Thymus (tissue), 11 donors: Measurements from ENCODE around the gene TLE4. TPM values are rescaled to one million over a fixed set of nuclear protein-coding genes. Genes with fewer than 3 reads are reported as not detected.
"Not testable (repeated sequence)": the region's sequence is repeated elsewhere in the genome, so short reads cannot be mapped to it uniquely, and the experiment has no call there.

Experiments used
- DNase-seq, 9 donors: peaks; one replicate each; pipeline ENCODE4 v3.0.0-alpha.2; 2013; ENCODE audit warnings: low spot score in 9 of 9, low read depth in 6 of 9, missing footprints in 1 of 9
- H3K27ac ChIP-seq, 2 donors: one replicate each; pipeline ENCODE4 v1.5.1; 2013; ENCODE audit warnings: control low read depth in 1 of 2, low read depth in 1 of 2, low read length in 1 of 2, mild to moderate bottlenecking in 1 of 2, moderate library complexity in 1 of 2
- H3K27me3 ChIP-seq, 2 donors: one replicate each; pipeline ENCODE4 v1.5.1; 2013; ENCODE audit warnings: low read length in 1 of 2; ENCODE audit not compliant: control insufficient read depth in 2 of 2, insufficient read depth in 1 of 2
- H3K36me3 ChIP-seq, 2 donors: one replicate each; pipeline ENCODE4 v1.5.1; 2013; ENCODE audit warnings: low read length in 1 of 2, mild to moderate bottlenecking in 1 of 2, moderate library complexity in 1 of 2; ENCODE audit not compliant: control insufficient read depth in 2 of 2, insufficient read depth in 2 of 2
- H3K4me1 ChIP-seq, 2 donors: one replicate each; pipeline ENCODE4 v1.5.1; 2013; ENCODE audit warnings: low read length in 2 of 2; ENCODE audit not compliant: control insufficient read depth in 2 of 2, insufficient read depth in 2 of 2
- H3K4me3 ChIP-seq, 2 donors: one replicate each; pipeline ENCODE4 v1.5.1; 2013; ENCODE audit warnings: low read length in 2 of 2, control low read depth in 1 of 2, mild to moderate bottlenecking in 1 of 2
- H3K9me3 ChIP-seq, 2 donors: one replicate each; pipeline ENCODE4 v1.5.1; 2013; ENCODE audit warnings: low read length in 1 of 2, mild to moderate bottlenecking in 1 of 2; ENCODE audit not compliant: control insufficient read depth in 2 of 2, insufficient read depth in 1 of 2
- WGBS: extraction: QIAGEN DNeasy Blood & Tissue Kit; methylation state at CpG from one replicate; pipeline ENCODE4 v1.1.7; 2013; 5-methylcytosine and 5-hydroxymethylcytosine counted together
- polyA plus RNA-seq: library from polyadenylated mRNA; stranded (reverse); fragments of 200-250 nt; gene quantifications from one replicate; pipeline ENCODE4 v1.2.3, GENCODE V29; 2013
- total RNA-seq: library from RNA; stranded (reverse); fragments of 120-200 nt; gene quantifications from one replicate; pipeline ENCODE4 v1.2.4, GENCODE V29; 2013
- donor health status: healthy.

Gene TLE4
- total and polyA plus RNA-seq, 2 donors = 22.6 to 26.9 TPM

- DNase-seq = no peak
Measured at GRCh38 chr9:79604921-79605562, 33.3 kb downstream of the TLE4 start.

GRCh38 chr9:79606529-79606928 is 34.8 kb downstream of the TLE4 start:
- H3K27me3 ChIP-seq, H3K4me3 ChIP-seq, H3K27ac ChIP-seq, H3K4me1 ChIP-seq, DNase-seq, H3K9me3 ChIP-seq, H3K36me3 ChIP-seq: not testable (repeated sequence)
- 97% methylated on average over 1 of the region's 1 CpG for WGBS

More at GRCh38 chr9:79604921-79605562, 33.3 kb downstream of the TLE4 start:
- H3K4me1 ChIP-seq = no peaks in the 10 kb centered on the region
- peaks cover 2 to 4% of the 10 kb centered on the region in 2 donors for H3K9me3 ChIP-seq
- H3K4me3 ChIP-seq = no peak overlapping the region
- H3K36me3 ChIP-seq = peaks cover 0 to 9% of the 10 kb centered on the region in 2 donors
- no peaks in the 10 kb centered on the region for H3K27me3 ChIP-seq
- 92% methylated on average over 5 of the region's 5 CpGs for WGBS
- no peak overlapping the region for H3K27ac ChIP-seq

DNA sequence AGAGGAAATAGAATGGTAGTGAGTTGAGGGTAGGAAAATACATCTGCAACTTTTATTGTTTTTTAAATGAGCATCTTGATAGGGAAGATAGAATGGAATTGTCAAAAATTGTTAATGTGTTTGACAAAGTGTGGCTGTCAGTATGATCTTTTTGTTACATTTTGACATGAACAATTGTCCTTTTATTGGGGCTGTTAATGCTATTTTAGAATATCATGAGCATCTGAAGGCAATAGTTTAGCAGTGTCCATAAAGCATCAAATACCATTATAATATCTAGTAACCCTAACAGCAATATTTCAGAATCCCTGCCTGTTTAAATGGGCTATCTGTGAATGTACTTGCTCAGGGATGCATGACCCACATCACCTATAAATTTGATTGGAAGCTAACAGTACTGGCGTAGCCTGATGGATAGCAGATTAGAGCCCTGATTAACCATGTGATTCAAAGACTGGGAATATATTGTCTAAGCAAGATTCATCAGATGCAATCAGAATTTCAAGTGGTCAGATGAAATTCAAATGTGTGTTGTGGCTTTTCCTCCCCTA is 37.8 kb downstream of the TLE4 start:
- Histone ChIP-seq H3K4me1 (no peaks in the 10 kb centered on the region), H3K27me3 (no peaks in the 10 kb centered on the region), H3K4me3 (no peak overlapping the region), H3K27ac (no peak overlapping the region), H3K36me3 (peaks cover 6% of the 10 kb centered on the region in 2 donors), H3K9me3 (no peaks in the 10 kb centered on the region)
- DNase-seq = no peak
- WGBS = 96% methylated on average over 1 of the region's 1 CpG

- Histone ChIP-seq H3K27me3 (no peaks in the 10 kb centered on the region), H3K4me3 (no peak overlapping the region), H3K9me3 (no peaks in the 10 kb centered on the region), H3K4me1 (no peaks in the 10 kb centered on the region), H3K27ac (no peak overlapping the region), H3K36me3 (peaks cover 6 to 8% of the 10 kb centered on the region in 2 donors)
- DNase-seq = no peak
- WGBS = over 99% methylated on average over 5 of the region's 5 CpGs
Measured at GRCh38 chr9:79610019-79610631, 38.4 kb downstream of the TLE4 start.

DNA sequence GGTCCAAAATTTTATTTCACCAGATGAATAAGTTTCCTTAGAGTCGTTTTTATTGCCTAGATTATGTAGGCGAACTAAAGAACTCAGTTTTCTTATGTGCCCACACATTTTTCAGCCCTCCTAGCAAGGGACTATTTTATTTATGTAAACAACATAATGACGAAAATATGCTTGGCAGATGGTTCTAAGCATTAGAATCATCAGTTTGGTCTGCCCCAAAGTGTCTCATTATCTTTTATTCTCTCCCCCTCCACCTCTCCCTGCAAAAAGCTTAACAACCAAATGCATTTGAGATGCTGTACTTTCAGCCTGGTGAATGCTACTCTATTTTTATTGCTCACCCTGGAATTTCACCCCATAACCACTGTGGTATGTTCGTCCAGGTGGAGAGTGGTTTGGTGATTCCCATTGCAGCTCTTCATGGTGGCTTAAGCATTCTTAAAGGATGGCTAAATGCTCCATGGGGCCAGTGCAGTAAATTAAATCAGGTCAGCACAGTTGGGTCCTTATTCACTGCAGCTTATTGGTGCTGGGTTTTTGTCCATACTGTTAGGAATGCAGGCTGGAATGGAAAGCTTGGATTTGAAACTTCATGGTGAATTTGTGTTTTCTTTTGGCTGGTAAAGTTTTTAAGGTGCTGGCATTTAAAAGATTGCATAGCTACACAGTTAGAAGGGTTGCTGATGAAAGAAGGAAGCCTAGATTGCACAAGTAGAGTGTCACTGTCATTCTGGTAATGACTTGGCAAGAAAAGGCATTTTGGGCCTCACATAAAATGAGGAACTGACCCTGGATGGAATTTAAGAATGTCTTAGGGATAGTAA is 39.2 kb downstream of the TLE4 start:
- Histone ChIP-seq H3K27ac (no peak overlapping the region), H3K36me3 (peaks cover 6 to 10% of the 10 kb centered on the region in 2 donors), H3K4me3 (no peak overlapping the region), H3K9me3 (no peaks in the 10 kb centered on the region), H3K27me3 (no peaks in the 10 kb centered on the region), H3K4me1 (no peaks in the 10 kb centered on the region)
- 84% methylated on average over 4 of the region's 4 CpGs for WGBS
- DNase-seq = no peak

DNA sequence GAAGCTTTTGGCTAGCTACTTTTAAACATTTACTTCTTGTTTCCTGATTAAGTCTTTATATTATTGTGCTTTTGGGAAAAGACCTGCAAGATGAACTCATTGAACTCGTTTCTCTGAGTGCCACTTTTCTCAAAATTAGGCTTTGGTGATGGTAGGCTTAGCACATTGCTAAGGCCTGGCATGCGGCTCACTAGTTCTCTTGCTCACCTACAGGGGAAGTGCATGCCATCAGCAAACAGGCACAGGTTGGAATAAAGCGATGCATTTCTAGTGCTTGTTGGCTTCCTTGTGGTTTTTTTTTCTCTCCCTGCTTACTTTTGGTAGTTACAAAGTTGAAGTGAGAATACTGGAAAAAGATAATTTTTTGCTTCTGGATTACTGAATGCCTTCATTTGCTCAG is 41.4 kb downstream of the TLE4 start:
- 88% methylated on average over 3 of the region's 3 CpGs for whole genome bisulfite sequencing
- no peaks in the 10 kb centered on the region for H3K27me3 ChIP-seq
- no peak overlapping the region for H3K4me3 ChIP-seq
- no peak overlapping the region for H3K27ac ChIP-seq
- H3K36me3 ChIP-seq = peaks cover 9 to 13% of the 10 kb centered on the region in 2 donors
- no peak for DNase-seq
- no peaks in the 10 kb centered on the region for H3K4me1 ChIP-seq
- H3K9me3 ChIP-seq = no peaks in the 10 kb centered on the region

- H3K27me3 ChIP-seq = no peaks in the 10 kb centered on the region
- H3K4me1 ChIP-seq = no peaks in the 10 kb centered on the region
- H3K27ac ChIP-seq = no peak overlapping the region
- peaks cover 9 to 13% of the 10 kb centered on the region in 2 donors for H3K36me3 ChIP-seq
- 96% methylated on average over 5 of the region's 5 CpGs for WGBS
- no peak overlapping the region for H3K4me3 ChIP-seq
- H3K9me3 ChIP-seq = no peaks in the 10 kb centered on the region
- DNase-seq = no peak
Measured at GRCh38 chr9:79615038-79615437, 43.3 kb downstream of the TLE4 start.

GRCh38 chr9:79616013-79616412 is 44.2 kb downstream of the TLE4 start:
- Histone ChIP-seq H3K9me3 (no peaks in the 10 kb centered on the region), H3K4me1 (no peaks in the 10 kb centered on the region), H3K4me3 (no peak overlapping the region), H3K36me3 (peaks cover 9 to 13% of the 10 kb centered on the region in 2 donors), H3K27me3 (no peaks in the 10 kb centered on the region), H3K27ac (no peak overlapping the region)
- no peak for DNase-seq
- WGBS = 95% methylated on average over 4 of the region's 4 CpGs

GRCh38 chr9:79616971-79617370 is 45.2 kb downstream of the TLE4 start:
- Histone ChIP-seq H3K36me3 (peaks cover 9 to 13% of the 10 kb centered on the region in 2 donors), H3K9me3 (no peaks in the 10 kb centered on the region), H3K27me3 (no peaks in the 10 kb centered on the region), H3K27ac (no peak overlapping the region), H3K4me3 (no peak overlapping the region), H3K4me1 (no peaks in the 10 kb centered on the region)
- 92% methylated on average over 3 of the region's 3 CpGs for WGBS
- DNase-seq = no peak
